Right lobe of liver (tissue), 6 donors: ENCODE results near the gene POU6F1. TPM values are rescaled to one million over a fixed set of nuclear protein-coding genes. Genes with fewer than 3 reads are reported as not detected.

Experiments used
- ATAC-seq, 4 donors: fragments of 200-7000 bp; cut with Tn5 transposase; one replicate each; pipeline ENCODE4 v1.9.1; 2020; ENCODE audit warnings: mild to moderate bottlenecking in 4 of 4, moderate library complexity in 4 of 4
- DNase-seq, 3 donors: peaks; one replicate each; pipeline ENCODE4 v3.0.0-alpha.2; 2020
- H3K27ac ChIP-seq, 3 donors: fragments of 200-600 bp; one replicate each; pipeline ENCODE4 v1.8.0; 2022
- H3K27me3 ChIP-seq, 2 donors: fragments of 200-600 bp; one replicate each; pipeline ENCODE4 v1.8.0; 2022
- H3K36me3 ChIP-seq, 4 donors: fragments of 200-600 bp; sonication (generic) in 1 of 4; one replicate each; pipeline versions ENCODE4 v1.5.1 to v1.8.0; 2017 to 2022; ENCODE audit warnings: control low read depth in 1 of 4
- H3K4me1 ChIP-seq, 4 donors: fragments of 200-600 bp; sonication (generic) in 1 of 4; one replicate each; pipeline versions ENCODE4 v1.5.1 to v1.8.0; 2017 to 2022; ENCODE audit warnings: control low read depth in 1 of 4
- H3K4me3 ChIP-seq, 3 donors: fragments of 200-600 bp; one replicate each; pipeline ENCODE4 v1.8.0; 2022
- H3K9me3 ChIP-seq, 4 donors: fragments of 200-600 bp; sonication (generic) in 1 of 4; one replicate each; pipeline versions ENCODE4 v1.5.1 to v1.8.0; 2017 to 2022; ENCODE audit warnings: control low read depth in 1 of 4
- CTCF ChIP-seq, 4 donors: fragments of 200-600 bp in 3 of 4; fragments of 450-650 bp in 1 of 4; IDR thresholded peaks; one replicate each; pipeline versions ENCODE4 v1.5.1 to v1.8.0; 2016 to 2022; ENCODE audit warnings: antibody characterized with exemption in 4 of 4, mild to moderate bottlenecking in 2 of 4
- POLR2A ChIP-seq: fragments of 450-650 bp; IDR thresholded peaks from one replicate; pipeline ENCODE4 v1.6.1; 2017; ENCODE audit warnings: antibody characterized with exemption, mild to moderate bottlenecking
- WGBS: methylation state at CpG from one replicate; pipeline ENCODE4 v1.1.6; 2018; ENCODE audit warnings: low coverage, low lambda C conversion rate; ENCODE audit not compliant: insufficient coverage; ENCODE audit errors: missing lambda C conversion rate; 5-methylcytosine and 5-hydroxymethylcytosine counted together
- intact Hi-C, 2 donors: fragments of 100-400 bp; cut with DNase I; formaldehyde crosslinking; loops; one replicate each; pipeline versions ENCODE4 v1.11.2 to v1.14.1; 2022
- total RNA-seq, 6 experiments: library from RNA; depleted of rRNA in 2 of 6; stranded (reverse); fragments of >200 nt in 2 of 6; fragmentation: NEBNext Ultra II Directional in 3 of 6; extraction: Animal tissue kit (Norgen Biotek cat#: 25700) in 3 of 6; gene quantifications; one replicate each; pipeline versions ENCODE4 v1.1.0 to v1.2.4, GENCODE V29; 2016 to 2023
- donor health status: DM: no; HTN: yes; CAD: no.
- donor health status: DM: no; HTN: no; CAD: no.
- donor health status: DM: no; HTN: no; CAD: no.
- donor health status: DM: no; HTN: yes; CAD: no.
- donor health status: DM: no; HTN: yes; CAD: no.

Gene POU6F1
- total RNA-seq, 6 experiments from 2014 or later, result 2.5 to 7.0 (median 3.6) TPM

- H3K9me3 ChIP-seq, result no peaks in the 10 kb centered on the region
- H3K4me3 ChIP-seq, result no peak overlapping the region
- intact Hi-C loops, result no loop called here
These were observed 19.1 kb downstream of the POU6F1 start for GRCh38 chr12:51198568-51199365.

GRCh38 chr12:51197736-51198567 lies 19.9 kb downstream of the POU6F1 start:
- Histone ChIP-seq H3K9me3 (no peaks in the 10 kb centered on the region), H3K4me1 (no peaks in the 10 kb centered on the region), H3K27ac (no peak overlapping the region), H3K27me3 (no peaks in the 10 kb centered on the region), H3K36me3 (no peaks in the 10 kb centered on the region), H3K4me3 (no peak overlapping the region)
- 95% methylated on average over 13 of the region's 38 CpGs for WGBS
- intact Hi-C loops, result no loop called here
- DNase-seq (no peak), ATAC-seq (no peak)
- TF ChIP-seq POLR2A, result no peak
- TF ChIP-seq CTCF (IDR thresholded peaks at IDR 0.05), result no peak

More at GRCh38 chr12:51198568-51199365, 19.1 kb downstream of the POU6F1 start:
- Histone ChIP-seq H3K36me3 (no peaks in the 10 kb centered on the region), H3K27me3 (no peaks in the 10 kb centered on the region), H3K27ac (no peak overlapping the region), H3K4me1 (no peaks in the 10 kb centered on the region)
- DNase-seq, result no peak
- 88% methylated on average over 4 of the region's 16 CpGs for WGBS
- ATAC-seq, result no peak
- TF ChIP-seq POLR2A (no peak), CTCF (IDR thresholded peaks at IDR 0.05) (no peak)

- intact Hi-C loops, result no loop called here
- 92% methylated on average over 2 of the region's 9 CpGs for WGBS
- Histone ChIP-seq H3K36me3 (no peaks in the 10 kb centered on the region), H3K9me3 (no peaks in the 10 kb centered on the region), H3K27ac (no peak overlapping the region), H3K4me1 (no peaks in the 10 kb centered on the region), H3K27me3 (no peaks in the 10 kb centered on the region), H3K4me3 (no peak overlapping the region)
- DNase-seq (no peak), ATAC-seq (no peak)
- TF ChIP-seq CTCF (IDR thresholded peaks at IDR 0.05), result no peak
- no peak for TF ChIP-seq POLR2A
These were observed 21.3 kb downstream of the POU6F1 start for GRCh38 chr12:51196547-51196946.

- no CpG with 5 or more reads among the region's 7 CpGs for WGBS
- no peaks in the 10 kb centered on the region for H3K9me3 ChIP-seq
- ATAC-seq (no peak), DNase-seq (no peak)
- TF ChIP-seq CTCF (IDR thresholded peaks at IDR 0.05) (no peak), POLR2A (no peak)
- no peaks in the 10 kb centered on the region for H3K27me3 ChIP-seq
- no peaks in the 10 kb centered on the region for H3K4me1 ChIP-seq
- intact Hi-C loops, result no loop called here
- H3K4me3 ChIP-seq, result no peak overlapping the region
- H3K27ac ChIP-seq, result no peak overlapping the region
- H3K36me3 ChIP-seq, result no peaks in the 10 kb centered on the region
These were observed 22.0 kb downstream of the POU6F1 start for GRCh38 chr12:51195841-51196240.
